Uterus (tissue), 2 donors: Measurements from ENCODE around the gene TSPAN4.

ENCODE experiments used
- CTCF ChIP-seq, 4 experiments: fragments of 200-600 bp in 2 of 4; fragments of 450-650 bp in 2 of 4; sonication (generic) in 2 of 4; IDR thresholded peaks; one replicate each; pipeline ENCODE4 v1.5.1; 2016 to 2019; ENCODE audit warnings: antibody characterized with exemption in 4 of 4, mild to moderate bottlenecking in 2 of 4, moderate library complexity in 1 of 4
- POLR2A ChIP-seq, 2 donors: fragments of 450-650 bp; IDR thresholded peaks; one replicate each; pipeline ENCODE4 v1.6.1; 2016; ENCODE audit warnings: antibody characterized with exemption in 2 of 2, mild to moderate bottlenecking in 1 of 2, moderate library complexity in 1 of 2

GRCh38 chr11:813456-814096 is 29.1 kb upstream of the TSPAN4 start:
- TF ChIP-seq CTCF (IDR thresholded peaks at IDR 0.05): no peak
- no peak for TF ChIP-seq POLR2A (IDR thresholded peaks at IDR 0.05)
